ENCODE data around the gene RMND5A.

RMND5A gene

GRCh38 chr2:86760371-86760770, 40.3 kb downstream of the RMND5A start:
- Histone ChIP-seq H3K9me3 (no peaks in the 10 kb centered on the region), H3K27me3 (ENCODE audit: low read depth) (no peaks in the 10 kb centered on the region), H3K4me3 (no peak overlapping the region), H3K36me3 (replicated peaks) (peaks cover 15% of the 10 kb centered on the region), H3K4me1 (no peaks in the 10 kb centered on the region)
- no peak for DNase-seq (ENCODE audit: low spot score in 2 of 2)
- in situ Hi-C loops (cut with MboI; ENCODE audit: low sequenced_read_pairs) = no loop called here

GRCh38 chr2:86764661-86765309, 44.7 kb downstream of the RMND5A start:
- peaks cover 15% of the 10 kb centered on the region for H3K36me3 ChIP-seq (replicated peaks)
- no peaks in the 10 kb centered on the region for H3K4me1 ChIP-seq
- in situ Hi-C loops (cut with MboI; ENCODE audit: low sequenced_read_pairs) = no loop called here
- no peaks in the 10 kb centered on the region for H3K9me3 ChIP-seq
- no peaks in the 10 kb centered on the region for H3K27me3 ChIP-seq (ENCODE audit: low read depth)
- H3K4me3 ChIP-seq = no peak overlapping the region
- DNase-seq (ENCODE audit: low spot score in 2 of 2) = peak; percentile 56 to 64

- in situ Hi-C loops (cut with MboI; ENCODE audit: low sequenced_read_pairs) = no loop called here
- H3K36me3 ChIP-seq (replicated peaks) = peaks cover 15% of the 10 kb centered on the region
- no peaks in the 10 kb centered on the region for H3K9me3 ChIP-seq
- no peaks in the 10 kb centered on the region for H3K4me1 ChIP-seq
- no peaks in the 10 kb centered on the region for H3K27me3 ChIP-seq (ENCODE audit: low read depth)
- H3K4me3 ChIP-seq = no peak overlapping the region
- no peak for DNase-seq (ENCODE audit: low spot score in 2 of 2)
These were observed 45.2 kb downstream of the RMND5A start for GRCh38 chr2:86765310-86765695.

- H3K9me3 ChIP-seq = no peaks in the 10 kb centered on the region
- H3K36me3 ChIP-seq (replicated peaks) = peaks cover 38% of the 10 kb centered on the region
- in situ Hi-C loops (cut with MboI; ENCODE audit: low sequenced_read_pairs) = no loop called here
- no peaks in the 10 kb centered on the region for H3K4me1 ChIP-seq
- H3K27me3 ChIP-seq (ENCODE audit: low read depth) = no peaks in the 10 kb centered on the region
- H3K4me3 ChIP-seq = no peak overlapping the region
- no peak for DNase-seq (ENCODE audit: low spot score in 2 of 2)
These were observed 48.3 kb downstream of the RMND5A start for GRCh38 chr2:86768189-86768949.

- peaks cover 46% of the 10 kb centered on the region for H3K36me3 ChIP-seq (replicated peaks)
These were observed 49.7 kb downstream of the RMND5A start for GRCh38 chr2:86769838-86770237.

GRCh38 chr2:86770816-86771301, 50.8 kb downstream of the RMND5A start:
- H3K4me3 ChIP-seq = no peak overlapping the region
- H3K27me3 ChIP-seq (ENCODE audit: low read depth) = no peaks in the 10 kb centered on the region
- H3K36me3 ChIP-seq (replicated peaks) = peaks cover 43% of the 10 kb centered on the region
- H3K4me1 ChIP-seq = no peaks in the 10 kb centered on the region
- H3K9me3 ChIP-seq = no peaks in the 10 kb centered on the region
- in situ Hi-C loops (cut with MboI; ENCODE audit: low sequenced_read_pairs) = no loop called here
- no peak for DNase-seq (ENCODE audit: low spot score in 2 of 2)

More at GRCh38 chr2:86769838-86770237, 49.7 kb downstream of the RMND5A start:
- H3K4me1 ChIP-seq = no peaks in the 10 kb centered on the region
- H3K4me3 ChIP-seq = no peak overlapping the region
- H3K27me3 ChIP-seq (ENCODE audit: low read depth) = no peaks in the 10 kb centered on the region
- in situ Hi-C loops (cut with MboI; ENCODE audit: low sequenced_read_pairs) = no loop called here
- no peaks in the 10 kb centered on the region for H3K9me3 ChIP-seq
- no peak for DNase-seq (ENCODE audit: low spot score in 2 of 2)

- Histone ChIP-seq H3K27me3 (ENCODE audit: low read depth) (no peaks in the 10 kb centered on the region), H3K4me1 (no peaks in the 10 kb centered on the region), H3K4me3 (no peak overlapping the region), H3K36me3 (replicated peaks) (peaks cover 38% of the 10 kb centered on the region), H3K9me3 (no peaks in the 10 kb centered on the region)
- DNase-seq (ENCODE audit: low spot score in 2 of 2) = no peak
- in situ Hi-C loops (cut with MboI; ENCODE audit: low sequenced_read_pairs) = no loop called here
These were observed 52.5 kb downstream of the RMND5A start for GRCh38 chr2:86772611-86773010.

GRCh38 chr2:86774862-86775261, 54.8 kb downstream of the RMND5A start:
- H3K9me3 ChIP-seq = no peaks in the 10 kb centered on the region
- no peaks in the 10 kb centered on the region for H3K27me3 ChIP-seq (ENCODE audit: low read depth)
- H3K4me1 ChIP-seq = no peaks in the 10 kb centered on the region
- in situ Hi-C loops (cut with MboI; ENCODE audit: low sequenced_read_pairs) = no loop called here
- peaks cover 31% of the 10 kb centered on the region for H3K36me3 ChIP-seq (replicated peaks)
- H3K4me3 ChIP-seq = no peak overlapping the region
- no peak for DNase-seq (ENCODE audit: low spot score in 2 of 2)

- H3K4me3 ChIP-seq = no peak overlapping the region
- no peaks in the 10 kb centered on the region for H3K4me1 ChIP-seq
- H3K36me3 ChIP-seq (replicated peaks) = peaks cover 31% of the 10 kb centered on the region
- no peaks in the 10 kb centered on the region for H3K9me3 ChIP-seq
- no peaks in the 10 kb centered on the region for H3K27me3 ChIP-seq (ENCODE audit: low read depth)
- in situ Hi-C loops (cut with MboI; ENCODE audit: low sequenced_read_pairs) = no loop called here
- no peak for DNase-seq (ENCODE audit: low spot score in 2 of 2)
These were observed 55.2 kb downstream of the RMND5A start for GRCh38 chr2:86775338-86775737.

GRCh38 chr2:86776532-86776931, 56.4 kb downstream of the RMND5A start:
- in situ Hi-C loops (cut with MboI; ENCODE audit: low sequenced_read_pairs) = no loop called here
- no peaks in the 10 kb centered on the region for H3K9me3 ChIP-seq
- H3K36me3 ChIP-seq (replicated peaks) = peaks cover 20% of the 10 kb centered on the region
- no peaks in the 10 kb centered on the region for H3K27me3 ChIP-seq (ENCODE audit: low read depth)
- no peaks in the 10 kb centered on the region for H3K4me1 ChIP-seq
- no peak overlapping the region for H3K4me3 ChIP-seq
- DNase-seq (ENCODE audit: low spot score in 2 of 2) = no peak

GRCh38 chr2:86778957-86779356, 58.9 kb downstream of the RMND5A start:
- in situ Hi-C loops (cut with MboI; ENCODE audit: low sequenced_read_pairs) = no loop called here
- H3K9me3 ChIP-seq = no peaks in the 10 kb centered on the region
- DNase-seq (ENCODE audit: low spot score in 2 of 2) = no peak
- peaks cover 5% of the 10 kb centered on the region for H3K36me3 ChIP-seq (replicated peaks)
- H3K27me3 ChIP-seq (ENCODE audit: low read depth) = no peaks in the 10 kb centered on the region
- no peaks in the 10 kb centered on the region for H3K4me1 ChIP-seq
- no peak overlapping the region for H3K4me3 ChIP-seq

- Histone ChIP-seq H3K9me3 (no peaks in the 10 kb centered on the region), H3K4me1 (no peaks in the 10 kb centered on the region), H3K36me3 (replicated peaks) (no peaks in the 10 kb centered on the region), H3K4me3 (no peak overlapping the region), H3K27me3 (ENCODE audit: low read depth) (no peaks in the 10 kb centered on the region)
- no peak for DNase-seq (ENCODE audit: low spot score in 2 of 2)
- in situ Hi-C loops (cut with MboI; ENCODE audit: low sequenced_read_pairs) = no loop called here
These were observed 59.9 kb downstream of the RMND5A start for GRCh38 chr2:86779971-86780370.

GRCh38 chr2:86781363-86781762, 61.3 kb downstream of the RMND5A start:
- Histone ChIP-seq H3K4me1 (no peaks in the 10 kb centered on the region), H3K4me3 (no peak overlapping the region), H3K9me3 (no peaks in the 10 kb centered on the region), H3K36me3 (replicated peaks) (no peaks in the 10 kb centered on the region), H3K27me3 (ENCODE audit: low read depth) (no peaks in the 10 kb centered on the region)
- in situ Hi-C loops (cut with MboI; ENCODE audit: low sequenced_read_pairs) = no loop called here
- DNase-seq (ENCODE audit: low spot score in 2 of 2) = no peak

- no peaks in the 10 kb centered on the region for H3K36me3 ChIP-seq (replicated peaks)
- no peaks in the 10 kb centered on the region for H3K9me3 ChIP-seq
- no peaks in the 10 kb centered on the region for H3K4me1 ChIP-seq
- no peak for DNase-seq (ENCODE audit: low spot score in 2 of 2)
- no peak overlapping the region for H3K4me3 ChIP-seq
- in situ Hi-C loops (cut with MboI; ENCODE audit: low sequenced_read_pairs) = no loop called here
- no peaks in the 10 kb centered on the region for H3K27me3 ChIP-seq (ENCODE audit: low read depth)
These were observed 62.7 kb downstream of the RMND5A start for GRCh38 chr2:86782748-86783147.

All from HAP-1 (cell line).